Measurements from ENCODE around the gene CAMK2D.

Gene CAMK2D

GRCh38 chr4:113745711-113746110 is 15.8 kb downstream of the CAMK2D start:
- no peak for DNase-seq (ENCODE audit: low read depth)
- H3K4me3 ChIP-seq (ENCODE audit: low read length), result no peak overlapping the region
- TF ChIP-seq CTCF (conservative IDR thresholded peaks at IDR 0.05; ENCODE audit: low read depth, low read length), result no peak

GRCh38 chr4:113744667-113745240 is 16.8 kb downstream of the CAMK2D start:
- DNase-seq (ENCODE audit: low read depth), result no peak
- H3K4me3 ChIP-seq (ENCODE audit: low read length), result no peak overlapping the region
- TF ChIP-seq CTCF (conservative IDR thresholded peaks at IDR 0.05; ENCODE audit: low read depth, low read length), result no peak

GRCh38 chr4:113743690-113744089 is 17.8 kb downstream of the CAMK2D start:
- no peak for DNase-seq (ENCODE audit: low read depth)
- no peak overlapping the region for H3K4me3 ChIP-seq (ENCODE audit: low read length)
- no peak for TF ChIP-seq CTCF (conservative IDR thresholded peaks at IDR 0.05; ENCODE audit: low read depth, low read length)

GRCh38 chr4:113742643-113743042 is 18.9 kb downstream of the CAMK2D start:
- DNase-seq (ENCODE audit: low read depth), result no peak
- TF ChIP-seq CTCF (conservative IDR thresholded peaks at IDR 0.05; ENCODE audit: low read depth, low read length), result no peak
- H3K4me3 ChIP-seq (ENCODE audit: low read length), result no peak overlapping the region

- H3K4me3 ChIP-seq (ENCODE audit: low read length), result no peak overlapping the region
- no peak for TF ChIP-seq CTCF (conservative IDR thresholded peaks at IDR 0.05; ENCODE audit: low read depth, low read length)
- DNase-seq (ENCODE audit: low read depth), result no peak
Observed at GRCh38 chr4:113741956-113742355, 19.6 kb downstream of the CAMK2D start.

- no peak for DNase-seq (ENCODE audit: low read depth)
- no peak for TF ChIP-seq CTCF (conservative IDR thresholded peaks at IDR 0.05; ENCODE audit: low read depth, low read length)
- no peak overlapping the region for H3K4me3 ChIP-seq (ENCODE audit: low read length)
Observed at GRCh38 chr4:113740857-113741379, 20.6 kb downstream of the CAMK2D start.

- no peak for TF ChIP-seq CTCF (conservative IDR thresholded peaks at IDR 0.05; ENCODE audit: low read depth, low read length)
- DNase-seq (ENCODE audit: low read depth), result no peak
- H3K4me3 ChIP-seq (ENCODE audit: low read length), result no peak overlapping the region
Observed at GRCh38 chr4:113739197-113739596, 22.3 kb downstream of the CAMK2D start.
